COLO829 (cell line): Measurements from ENCODE around the gene KMO.

Source experiments
- DNase-seq: peaks from one replicate; pipeline ENCODE4 v3.0.0; 2012; ENCODE audit warnings: low spot score

The KMO gene

DNA sequence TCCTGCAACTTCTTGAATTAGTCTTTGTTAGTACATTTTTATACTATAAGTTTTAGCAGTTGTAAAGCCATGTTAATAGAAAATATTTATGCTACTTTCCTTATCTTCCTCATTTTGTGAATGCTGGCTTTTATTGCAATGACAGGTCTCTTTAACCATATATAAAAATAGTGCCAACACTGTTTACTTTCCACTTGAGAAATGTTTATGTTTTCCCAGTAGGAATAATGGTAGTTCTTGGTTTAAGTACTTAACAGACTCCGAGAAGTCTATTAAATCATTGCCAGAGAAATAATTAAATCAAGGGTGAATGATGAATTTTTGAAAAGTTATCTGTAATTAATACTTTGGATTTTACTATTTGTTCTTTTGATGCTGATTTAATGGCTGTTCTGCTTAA lies 98.3 kb downstream of the KMO start:
- DNase-seq, result no peak

DNA sequence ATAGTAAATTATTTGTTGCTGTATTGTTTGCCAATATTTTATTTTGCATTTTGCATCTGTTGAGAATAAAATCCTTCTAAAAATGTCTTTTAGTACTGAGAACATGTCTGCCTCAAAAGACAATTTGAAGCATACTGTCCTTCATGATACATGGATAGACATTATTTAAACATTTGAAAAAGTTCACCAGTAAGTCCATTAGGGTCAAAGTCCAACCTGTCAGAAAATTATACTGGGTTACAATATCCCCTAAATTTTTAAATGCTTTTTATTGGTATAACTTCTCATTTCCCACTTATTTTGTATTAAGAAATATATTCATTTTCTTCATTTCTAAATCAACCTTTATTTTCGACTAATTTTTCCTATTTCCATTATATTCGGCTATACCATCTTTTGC lies 98.7 kb downstream of the KMO start:
- DNase-seq, result no peak

DNA sequence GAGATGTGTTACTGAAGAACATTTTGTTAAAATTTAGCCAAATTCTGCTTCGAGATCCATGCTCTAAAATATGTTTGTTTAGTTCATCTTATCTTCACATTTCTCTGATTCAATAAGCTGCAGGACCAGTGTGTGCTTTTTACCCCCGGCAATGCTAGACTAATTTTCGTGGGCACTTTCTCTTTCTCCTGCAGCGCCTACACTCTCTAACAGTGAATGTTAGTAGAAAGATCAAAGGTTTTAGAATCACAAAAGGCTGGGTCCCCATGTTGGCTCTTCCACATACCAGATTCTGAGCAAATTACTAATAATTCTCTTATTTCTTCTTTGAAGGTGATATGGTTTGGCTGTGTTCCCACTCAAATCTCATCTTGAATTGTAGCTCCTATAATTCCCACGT lies 99.5 kb downstream of the KMO start:
- DNase-seq, result no peak

DNA sequence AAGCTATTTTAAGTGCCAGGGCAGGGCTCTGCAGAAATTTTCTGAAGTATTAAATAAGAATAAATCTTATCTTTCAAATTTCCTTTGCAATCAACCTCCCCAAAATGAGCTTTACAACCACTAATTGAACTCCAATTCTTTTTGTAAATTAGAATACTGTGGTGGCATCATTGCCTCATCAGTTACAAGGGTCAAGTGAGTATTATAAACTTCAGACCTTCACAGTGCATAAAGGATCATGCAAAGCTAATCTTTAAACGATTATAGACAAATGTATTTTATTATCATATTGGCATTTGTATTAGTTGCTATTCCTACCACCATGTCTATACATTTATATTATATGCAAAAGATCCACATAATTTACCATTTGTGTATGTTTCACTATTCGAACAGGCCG lies 100.8 kb downstream of the KMO start:
- DNase-seq, result no peak

DNA sequence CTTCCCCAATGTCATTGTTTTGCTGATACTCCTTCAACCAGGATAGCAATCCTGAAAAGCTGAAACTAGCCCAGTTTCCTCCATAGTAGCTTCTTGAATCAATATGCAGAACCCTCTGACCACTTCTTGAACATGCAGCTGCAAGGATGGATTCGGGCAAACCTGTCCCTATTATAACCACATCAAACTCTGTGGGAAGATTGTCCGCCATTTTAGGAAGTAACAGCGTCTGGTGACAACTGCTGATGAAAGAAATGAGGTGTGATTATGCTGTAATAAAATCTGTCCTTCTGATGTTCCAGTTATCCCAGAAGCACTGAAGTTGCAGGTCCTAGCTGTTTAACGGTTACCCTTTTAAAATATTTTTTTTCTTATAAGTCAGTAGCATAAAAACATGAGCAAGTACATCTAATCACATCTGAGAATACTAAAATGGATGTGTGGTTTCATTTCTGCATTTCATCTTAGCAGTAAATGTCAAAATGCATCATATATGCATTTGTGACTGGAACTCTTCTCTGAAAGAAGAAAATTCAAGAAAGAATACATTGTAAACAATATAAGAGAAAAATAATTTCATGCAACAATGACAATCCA lies 103.5 kb downstream of the KMO start:
- no peak for DNase-seq

DNA sequence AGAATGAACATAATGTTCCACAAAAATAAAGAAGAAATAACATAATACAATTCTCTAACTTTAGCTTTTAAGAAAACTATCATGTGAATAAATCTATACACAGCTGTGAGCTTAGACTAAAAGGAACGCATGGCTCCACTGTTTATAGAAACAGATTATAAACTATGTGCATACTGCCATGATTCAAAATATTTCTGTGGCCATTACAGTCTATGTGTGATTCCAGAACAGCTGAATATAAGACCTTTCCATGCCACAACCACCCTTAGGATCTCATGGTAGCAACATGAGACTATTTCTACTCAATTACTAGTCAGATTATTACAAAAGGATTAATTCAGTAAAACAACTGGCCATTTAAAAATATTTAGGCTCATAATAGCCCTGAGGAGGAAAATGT lies 104.1 kb downstream of the KMO start:
- no peak for DNase-seq

DNA sequence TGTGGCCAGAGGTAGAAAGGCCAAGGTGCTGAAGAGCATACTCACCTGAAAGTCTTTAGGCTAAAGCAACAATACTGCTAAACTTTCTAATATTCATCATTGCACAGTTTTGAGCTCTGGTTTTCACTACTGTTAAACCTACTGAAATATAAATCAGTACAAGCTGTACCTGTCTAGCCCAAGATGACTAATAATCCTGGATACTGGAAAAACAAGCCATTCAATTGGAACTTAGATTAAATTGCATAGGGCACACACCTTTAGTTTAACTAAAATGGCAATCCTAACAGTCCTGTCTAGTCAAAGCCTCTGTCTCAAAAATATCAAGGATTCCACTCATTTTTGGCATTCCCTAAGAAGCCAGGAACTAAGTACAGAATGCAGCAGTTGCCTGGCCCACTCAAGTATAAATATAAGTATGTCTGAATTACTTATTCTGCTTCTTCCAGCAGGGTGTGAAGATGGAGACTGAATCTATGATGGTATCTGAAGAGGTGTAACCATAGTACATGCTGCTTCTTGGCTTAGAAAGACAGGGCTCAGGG lies 104.9 kb downstream of the KMO start:
- DNase-seq, result no peak

DNA sequence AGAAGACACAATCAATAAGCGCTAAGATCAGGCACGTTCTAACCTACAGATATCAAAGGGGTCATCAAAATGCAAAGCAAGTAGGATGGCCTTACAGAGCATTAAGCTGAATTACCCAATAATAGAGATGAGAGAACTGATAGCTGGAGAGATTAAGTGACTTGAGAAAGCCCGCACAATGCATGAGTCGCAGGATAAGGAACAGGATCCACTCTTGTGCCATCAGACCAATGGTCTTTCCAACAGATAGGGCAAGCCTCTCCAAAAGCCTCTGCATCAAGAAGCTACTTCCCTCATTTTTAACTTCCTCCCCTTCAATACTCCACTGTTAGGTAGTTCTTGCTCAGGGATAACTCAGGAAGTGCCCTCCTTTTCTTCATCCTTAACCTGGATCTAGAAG lies 105.4 kb downstream of the KMO start:
- DNase-seq, result no peak

DNA sequence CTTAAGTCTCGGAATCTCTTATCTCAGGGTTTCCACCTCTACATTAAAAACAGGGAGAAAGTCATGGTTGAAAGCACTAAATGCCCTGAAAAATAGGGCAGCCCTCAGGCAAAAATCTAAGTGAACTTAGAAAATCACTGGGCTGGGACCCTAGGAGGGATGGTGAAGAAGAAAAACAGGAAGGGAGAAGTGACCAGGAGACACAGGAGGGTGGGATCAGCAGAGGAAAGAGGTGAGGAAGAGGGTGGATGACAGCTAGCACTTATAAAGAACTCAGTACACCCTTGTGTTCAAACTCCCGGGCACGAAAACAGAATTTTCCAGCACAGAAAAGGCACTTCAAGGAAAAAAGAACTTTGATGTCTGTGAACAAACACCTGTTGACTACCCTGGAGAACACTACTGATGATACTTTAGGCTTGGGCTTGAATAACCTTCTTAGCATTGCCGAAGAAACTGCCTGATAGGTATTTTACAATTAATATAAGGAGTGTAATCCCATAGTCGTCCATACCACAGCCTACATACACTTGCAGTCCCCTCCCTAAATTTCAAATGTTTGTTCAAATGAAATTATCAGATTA lies 106.0 kb downstream of the KMO start:
- DNase-seq, result no peak

DNA sequence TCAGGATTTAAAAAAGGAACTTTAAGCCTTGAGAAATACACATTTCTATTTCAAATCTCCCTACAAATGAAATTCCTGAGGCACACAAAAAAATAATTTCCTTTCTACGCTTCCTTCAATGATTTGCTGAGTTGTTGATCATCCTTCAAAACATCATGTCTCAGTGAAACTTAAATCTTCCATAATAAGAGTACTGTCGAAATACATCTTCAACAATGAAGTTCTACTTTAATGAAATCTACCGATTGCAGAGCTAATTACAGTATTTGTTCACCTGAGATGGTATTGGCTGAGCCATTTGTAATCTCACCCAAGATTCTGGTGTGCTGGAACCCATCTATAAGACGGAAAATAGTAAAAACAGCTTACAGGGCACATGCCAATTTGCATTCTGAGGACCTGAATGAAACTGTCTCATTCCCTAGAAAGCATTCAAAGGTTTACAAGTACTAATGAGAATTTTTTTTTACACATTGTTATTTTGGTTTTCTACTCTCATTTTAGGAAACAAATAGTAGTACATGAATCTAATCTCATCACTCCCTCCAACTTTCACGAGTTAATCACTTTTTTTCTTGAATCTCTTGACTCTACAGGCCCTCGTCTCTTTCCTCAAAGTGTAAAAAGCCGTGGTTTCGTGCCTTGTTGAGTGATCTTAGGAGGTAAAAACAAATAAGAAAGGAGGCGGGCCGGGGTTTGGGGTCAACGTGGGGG lies 106.9 kb downstream of the KMO start:
- DNase-seq, result no peak

DNA sequence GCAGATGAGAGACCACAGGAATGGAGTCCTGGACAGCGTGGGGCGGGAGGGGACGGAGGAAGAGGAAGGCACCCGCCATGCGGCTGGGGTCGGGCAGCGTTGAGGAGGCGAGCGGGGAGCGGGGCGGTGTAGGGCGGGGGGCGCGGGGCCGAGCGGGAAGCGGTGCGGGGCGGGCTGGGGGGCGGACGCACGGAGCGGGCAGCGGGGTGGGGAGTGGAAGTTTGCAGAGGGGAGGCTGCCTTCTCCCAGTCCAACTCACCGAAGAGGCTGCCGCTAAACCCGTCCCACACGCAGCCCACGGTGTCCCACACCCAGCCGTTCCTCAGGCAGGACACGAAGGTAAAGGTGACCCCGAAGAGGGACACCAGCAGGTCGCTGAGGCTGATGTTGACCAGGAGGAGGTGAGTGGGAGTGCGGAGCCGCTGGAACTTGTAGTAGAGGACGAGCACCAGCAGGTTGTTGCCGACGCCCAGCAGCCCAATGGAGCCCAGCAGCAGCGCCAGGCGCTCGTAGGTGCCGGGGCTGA lies 107.5 kb downstream of the KMO start:
- peak; percentile 16 for DNase-seq

DNA sequence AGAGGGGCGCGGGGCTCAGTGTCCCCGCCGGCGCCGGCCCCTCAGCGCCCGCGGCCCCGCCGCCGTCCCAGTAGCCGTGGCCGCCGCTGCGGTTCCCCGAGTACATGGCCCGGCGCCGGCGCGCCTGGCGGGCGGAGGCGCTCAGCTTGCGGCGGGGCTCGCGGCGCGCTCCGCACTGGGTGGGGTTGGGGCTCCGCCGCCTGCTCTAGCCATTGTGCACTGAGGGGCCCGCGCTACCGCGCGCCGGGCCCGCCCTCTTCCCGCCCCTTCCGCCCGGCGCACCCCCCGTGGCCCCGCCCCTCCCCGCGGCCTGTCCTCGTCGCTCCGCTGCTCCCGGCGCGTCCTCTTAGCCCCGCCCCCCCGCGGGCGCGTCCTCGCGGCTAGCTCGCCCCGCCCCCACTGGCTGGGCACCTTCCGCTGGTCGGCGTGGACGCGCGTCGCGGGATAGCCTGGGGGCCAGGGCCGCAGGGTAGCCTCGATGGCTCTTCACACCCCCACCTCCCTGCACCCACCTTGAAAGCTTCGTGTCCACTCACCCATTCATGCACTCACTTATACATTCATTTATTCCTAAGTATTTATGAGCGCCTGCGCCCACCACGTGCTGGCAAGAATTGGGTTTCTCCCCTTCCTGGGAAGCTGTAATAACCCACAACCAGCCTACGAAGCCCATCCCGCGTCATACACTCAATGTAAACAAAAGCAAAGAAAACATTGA lies 108.1 kb downstream of the KMO start, which contains the start of the genes CHML and OPN3:
TSS of gene CHML (minus strand) at position 221 of the 718 bp plus-strand sequence. CDS start 4,603 bp downstream, outside the sequence.
TSS of gene OPN3 (minus strand) at position 221 of the 718 bp plus-strand sequence. CDS start at position 106, 115 bp downstream.
- peak; percentile 88 for DNase-seq

DNA sequence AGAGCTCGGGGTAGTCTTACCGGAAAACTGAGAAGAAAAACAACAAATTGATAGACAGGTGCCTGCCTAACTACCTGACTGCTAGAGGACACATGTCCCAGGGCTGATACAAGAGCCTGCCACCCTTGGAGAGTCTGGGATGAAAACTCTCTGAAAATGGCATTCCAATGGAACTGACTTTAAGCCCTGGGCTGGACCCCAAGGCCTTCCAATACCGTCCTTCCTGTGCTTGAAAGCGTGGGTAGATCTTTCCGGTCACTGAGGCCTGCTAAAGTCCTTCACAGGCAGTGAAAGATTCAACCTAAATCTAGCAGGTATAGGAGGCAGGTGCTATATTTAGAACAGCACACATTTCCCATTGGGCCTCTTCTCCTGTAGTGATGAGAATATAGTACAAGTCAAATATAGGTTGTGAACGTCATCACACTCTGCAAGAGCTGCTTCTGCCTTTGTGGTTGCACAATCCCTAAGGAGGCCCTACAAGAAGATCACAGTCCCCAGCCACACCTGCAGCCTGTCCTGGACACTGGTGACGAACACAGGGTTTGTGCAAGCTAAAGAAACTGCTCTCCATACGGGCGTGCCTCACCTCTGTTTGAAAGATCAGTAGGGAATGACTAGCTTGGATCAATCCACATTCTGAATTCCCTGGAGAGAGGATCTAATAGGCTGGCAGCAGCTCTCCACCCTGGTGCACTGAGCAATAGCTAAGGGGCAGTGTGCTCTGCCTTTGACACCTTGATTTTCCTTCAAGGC lies 108.9 kb downstream of the KMO start:
- DNase-seq, result no peak

DNA sequence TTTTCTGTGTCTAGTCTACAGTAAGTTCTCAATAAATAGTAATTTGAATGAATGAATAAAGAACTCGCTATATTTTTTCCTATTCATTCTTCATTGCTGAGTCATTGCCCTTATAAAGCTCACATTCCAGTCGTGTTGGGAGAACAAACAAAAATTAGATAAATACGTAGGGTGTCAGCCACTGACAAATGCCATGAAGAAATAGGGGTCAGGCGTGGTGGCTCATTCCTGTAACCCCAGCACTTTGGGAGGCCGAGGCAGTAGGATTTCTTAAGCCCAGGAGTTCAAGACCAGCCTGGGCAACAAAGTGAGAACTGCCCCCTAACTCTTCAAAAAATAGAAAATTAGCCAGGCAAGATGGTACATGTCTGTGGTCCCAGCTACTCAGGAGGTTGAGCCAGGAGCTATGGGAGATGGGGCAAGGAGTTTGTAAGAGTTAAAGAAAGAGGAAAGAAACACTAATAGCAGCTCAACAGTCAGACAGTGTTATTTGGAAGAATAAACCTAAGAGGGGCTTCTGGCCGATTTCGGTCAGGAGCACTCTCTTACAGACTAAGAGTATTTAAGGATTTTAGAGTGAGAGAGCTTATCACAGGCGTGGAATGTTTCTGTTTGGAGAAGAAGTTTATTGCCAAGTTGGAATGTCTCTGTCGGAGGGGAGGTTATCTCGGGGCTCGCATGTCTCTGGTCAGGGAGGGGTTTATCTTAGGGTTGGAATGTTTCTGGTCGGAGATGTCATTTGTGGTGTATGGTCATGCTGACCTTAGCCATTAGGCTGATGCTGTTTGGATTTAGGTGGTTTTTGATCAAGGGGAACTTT lies 109.8 kb downstream of the KMO start:
- DNase-seq, result peak; percentile 89

DNA sequence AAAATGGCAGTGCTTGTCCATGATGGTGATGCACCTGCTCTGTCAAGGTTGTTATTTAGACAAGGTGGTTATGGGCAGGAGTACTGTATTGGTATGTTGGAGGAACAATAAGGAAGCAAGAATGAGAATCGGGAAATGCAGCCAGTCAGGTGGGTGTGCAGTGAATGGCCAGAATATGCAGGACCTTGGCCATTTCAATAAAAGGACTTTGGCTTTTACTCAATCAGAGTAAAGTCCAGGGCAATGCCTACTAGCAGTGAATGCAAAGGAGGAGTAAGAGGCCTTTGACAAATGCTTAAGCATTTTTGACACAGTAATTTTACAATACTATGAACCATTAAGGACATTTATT lies 110.4 kb downstream of the KMO start:
- DNase-seq, result no peak

DNA sequence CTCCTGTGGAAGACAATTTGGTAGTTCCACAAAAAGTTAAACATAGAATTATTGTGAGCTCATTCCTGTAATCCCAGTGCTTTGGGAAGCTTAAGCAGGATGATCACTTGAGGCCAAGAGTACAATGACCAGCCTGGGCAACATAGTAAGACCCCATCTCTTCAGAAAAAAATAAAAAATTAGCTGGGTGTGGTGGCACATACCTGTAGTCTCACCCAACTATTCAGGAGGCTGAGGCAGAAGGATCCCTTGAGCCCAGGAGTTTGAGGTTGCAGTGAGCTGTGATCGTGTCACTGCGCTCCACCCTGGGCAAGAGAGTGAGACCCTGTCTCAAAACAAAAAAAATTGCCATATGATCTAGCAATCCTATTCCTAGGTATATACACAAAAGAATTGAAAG lies 112.1 kb downstream of the KMO start:
- DNase-seq, result no peak

DNA sequence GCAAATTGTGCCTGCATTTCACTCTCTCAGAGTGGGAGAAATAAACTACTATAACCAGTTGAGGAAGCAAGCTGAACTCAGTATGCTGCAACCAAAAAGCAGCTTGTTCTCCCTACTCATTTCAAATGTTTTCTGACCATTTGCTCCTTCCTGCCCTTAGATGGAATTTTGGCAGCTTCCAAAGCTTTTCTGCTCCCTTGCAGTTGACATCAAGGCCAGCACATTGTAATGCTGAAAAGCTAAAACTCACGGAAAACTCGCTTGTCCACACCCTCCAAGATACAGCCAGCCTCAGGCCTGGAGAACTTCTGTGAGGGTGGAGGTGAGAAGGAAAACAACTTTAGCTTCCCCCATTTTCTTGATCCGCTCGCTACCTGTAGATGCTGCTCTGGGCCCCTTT lies 113.0 kb downstream of the KMO start:
- no peak for DNase-seq
